IMR-90 (cell line): ENCODE measurements around the gene EML6.

Experiments used
- CEBPB ChIP-seq: IDR thresholded peaks from 2 replicates; pipeline ENCODE4 v1.6.1; 2012; ENCODE audit warnings: low read depth, low read length, improper control_type of control experiment
- CHD1 ChIP-seq: IDR thresholded peaks from 2 replicates; pipeline ENCODE4 v1.6.1; 2012; ENCODE audit warnings: low read depth, low read length, improper control_type of control experiment
- MAFK ChIP-seq: IDR thresholded peaks from 2 replicates; pipeline ENCODE4 v1.6.1; 2012; ENCODE audit warnings: low read depth, low read length, improper control_type of control experiment
- MAZ ChIP-seq: IDR thresholded peaks from 2 replicates; pipeline ENCODE4 v1.6.1; 2012; ENCODE audit warnings: low read depth, mild to moderate bottlenecking, low read length, improper control_type of control experiment, moderate library complexity, borderline replicate concordance
- NFE2L2 ChIP-seq: fragments of 150-350 bp; IDR thresholded peaks from 2 replicates; pipeline ENCODE4 v1.6.1; 2016; ENCODE audit warnings: low read depth, mild to moderate bottlenecking, low read length
- POLR2A ChIP-seq: IDR thresholded peaks from 2 replicates; pipeline ENCODE4 v1.6.1; 2012; ENCODE audit warnings: mild to moderate bottlenecking, low read depth, low read length
- RAD21 ChIP-seq: IDR thresholded peaks from 2 replicates; pipeline ENCODE4 v1.6.1; 2012; ENCODE audit warnings: low read length, improper control_type of control experiment
- RCOR1 ChIP-seq: IDR thresholded peaks from 2 replicates; pipeline ENCODE4 v1.6.1; 2012; ENCODE audit warnings: mild to moderate bottlenecking, low read length, improper control_type of control experiment; ENCODE audit not compliant: insufficient replicate concordance
- RFX5 ChIP-seq: IDR thresholded peaks from 2 replicates; pipeline ENCODE4 v1.8.0; 2012; ENCODE audit warnings: low read depth, mild to moderate bottlenecking, low read length, moderate library complexity
- SMC3 ChIP-seq: fragments of 150-350 bp; IDR thresholded peaks from 2 replicates; pipeline ENCODE4 v1.6.1; 2016; ENCODE audit warnings: low read depth, mild to moderate bottlenecking, antibody characterized with exemption, low read length, moderate library complexity
- USF2 ChIP-seq: fragments of 150-350 bp; IDR thresholded peaks from 2 replicates; pipeline ENCODE4 v1.6.1; 2017; ENCODE audit warnings: mild to moderate bottlenecking, antibody characterized with exemption, low read length, low read depth
- TF ChIP-seq, protein P1 (sequence below): conservative IDR thresholded peaks from 2 replicates; pipeline ENCODE4 v1.5.1; 2012; ENCODE audit warnings: mild to moderate bottlenecking, low read depth, low read length, improper control_type of control experiment
- TF ChIP-seq, protein P2 (sequence below): fragments of 150-350 bp; IDR thresholded peaks from 2 replicates; pipeline ENCODE4 v1.6.1; 2016; ENCODE audit warnings: low read depth, mild to moderate bottlenecking, low read length, moderate library complexity, borderline replicate concordance

DNA sequence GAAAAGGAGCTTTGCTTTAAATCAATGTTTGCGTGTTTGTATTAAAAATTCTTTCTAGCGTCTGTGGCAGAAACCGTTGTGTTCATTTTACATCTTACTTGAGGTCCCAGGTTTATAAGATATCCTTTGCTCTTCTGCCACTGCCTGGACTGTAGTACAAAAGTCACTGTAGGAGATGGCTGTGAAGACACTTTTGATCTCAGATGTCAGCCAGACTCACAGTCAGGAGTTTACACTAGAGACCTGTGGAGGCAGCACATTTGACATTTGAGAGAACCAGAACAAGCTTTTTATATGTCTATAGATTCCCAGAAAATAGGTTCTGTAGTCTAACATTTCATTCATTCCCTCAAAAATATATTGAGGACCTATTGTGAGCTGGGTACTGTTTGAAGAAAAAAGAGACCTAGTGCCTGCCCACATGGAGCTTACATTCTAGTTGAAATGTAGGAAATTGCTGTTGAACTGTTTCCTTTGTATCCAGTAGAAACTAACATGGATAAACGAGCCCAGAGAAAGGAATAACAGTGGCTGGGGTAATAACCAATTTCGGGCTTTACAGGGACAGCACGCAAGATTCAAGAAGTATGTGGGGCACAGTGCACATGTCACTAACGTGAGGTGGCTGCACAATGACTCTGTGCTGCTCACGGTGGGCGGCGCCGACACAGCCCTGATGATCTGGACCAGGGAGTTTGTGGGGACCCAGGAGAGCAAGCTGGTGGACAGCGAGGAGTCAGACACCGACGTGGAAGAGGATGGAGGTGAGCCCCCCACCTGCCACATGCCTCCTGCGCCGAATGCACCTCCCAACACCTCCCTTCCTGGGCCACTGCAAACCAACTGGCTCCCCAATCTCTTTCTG lies 204.5 kb downstream of the EML6 start:
- TF ChIP-seq, protein P1, sequence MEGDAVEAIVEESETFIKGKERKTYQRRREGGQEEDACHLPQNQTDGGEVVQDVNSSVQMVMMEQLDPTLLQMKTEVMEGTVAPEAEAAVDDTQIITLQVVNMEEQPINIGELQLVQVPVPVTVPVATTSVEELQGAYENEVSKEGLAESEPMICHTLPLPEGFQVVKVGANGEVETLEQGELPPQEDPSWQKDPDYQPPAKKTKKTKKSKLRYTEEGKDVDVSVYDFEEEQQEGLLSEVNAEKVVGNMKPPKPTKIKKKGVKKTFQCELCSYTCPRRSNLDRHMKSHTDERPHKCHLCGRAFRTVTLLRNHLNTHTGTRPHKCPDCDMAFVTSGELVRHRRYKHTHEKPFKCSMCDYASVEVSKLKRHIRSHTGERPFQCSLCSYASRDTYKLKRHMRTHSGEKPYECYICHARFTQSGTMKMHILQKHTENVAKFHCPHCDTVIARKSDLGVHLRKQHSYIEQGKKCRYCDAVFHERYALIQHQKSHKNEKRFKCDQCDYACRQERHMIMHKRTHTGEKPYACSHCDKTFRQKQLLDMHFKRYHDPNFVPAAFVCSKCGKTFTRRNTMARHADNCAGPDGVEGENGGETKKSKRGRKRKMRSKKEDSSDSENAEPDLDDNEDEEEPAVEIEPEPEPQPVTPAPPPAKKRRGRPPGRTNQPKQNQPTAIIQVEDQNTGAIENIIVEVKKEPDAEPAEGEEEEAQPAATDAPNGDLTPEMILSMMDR, result no peak
- TF ChIP-seq POLR2A (no peak), RFX5 (no peak), USF2 (no peak), CHD1 (no peak), MAFK (no peak), SMC3 (no peak), CEBPB (no peak), RAD21 (no peak), MAZ (no peak), RCOR1 (no peak), NFE2L2 (no peak)
- TF ChIP-seq, protein P2, sequence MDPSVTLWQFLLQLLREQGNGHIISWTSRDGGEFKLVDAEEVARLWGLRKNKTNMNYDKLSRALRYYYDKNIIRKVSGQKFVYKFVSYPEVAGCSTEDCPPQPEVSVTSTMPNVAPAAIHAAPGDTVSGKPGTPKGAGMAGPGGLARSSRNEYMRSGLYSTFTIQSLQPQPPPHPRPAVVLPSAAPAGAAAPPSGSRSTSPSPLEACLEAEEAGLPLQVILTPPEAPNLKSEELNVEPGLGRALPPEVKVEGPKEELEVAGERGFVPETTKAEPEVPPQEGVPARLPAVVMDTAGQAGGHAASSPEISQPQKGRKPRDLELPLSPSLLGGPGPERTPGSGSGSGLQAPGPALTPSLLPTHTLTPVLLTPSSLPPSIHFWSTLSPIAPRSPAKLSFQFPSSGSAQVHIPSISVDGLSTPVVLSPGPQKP, result no peak
